Retinal pigment epithelial cell (primary cell): ENCODE measurements around the gene CYB561D2.

Source experiments
- DNase-seq: peaks from one replicate; pipeline ENCODE4 v3.0.0-alpha.2; 2010; ENCODE audit warnings: low read depth
- H3K4me3 ChIP-seq: 2 replicates; pipeline ENCODE4 v1.5.1; 2011; ENCODE audit warnings: mild to moderate bottlenecking, low read length, control low read depth, moderate library complexity
- TF ChIP-seq, protein P1 (sequence below): conservative IDR thresholded peaks from 2 replicates; pipeline ENCODE4 v1.5.1; 2011; ENCODE audit warnings: low read depth, low read length, control low read depth, inconsistent platforms

CYB561D2 gene

DNA sequence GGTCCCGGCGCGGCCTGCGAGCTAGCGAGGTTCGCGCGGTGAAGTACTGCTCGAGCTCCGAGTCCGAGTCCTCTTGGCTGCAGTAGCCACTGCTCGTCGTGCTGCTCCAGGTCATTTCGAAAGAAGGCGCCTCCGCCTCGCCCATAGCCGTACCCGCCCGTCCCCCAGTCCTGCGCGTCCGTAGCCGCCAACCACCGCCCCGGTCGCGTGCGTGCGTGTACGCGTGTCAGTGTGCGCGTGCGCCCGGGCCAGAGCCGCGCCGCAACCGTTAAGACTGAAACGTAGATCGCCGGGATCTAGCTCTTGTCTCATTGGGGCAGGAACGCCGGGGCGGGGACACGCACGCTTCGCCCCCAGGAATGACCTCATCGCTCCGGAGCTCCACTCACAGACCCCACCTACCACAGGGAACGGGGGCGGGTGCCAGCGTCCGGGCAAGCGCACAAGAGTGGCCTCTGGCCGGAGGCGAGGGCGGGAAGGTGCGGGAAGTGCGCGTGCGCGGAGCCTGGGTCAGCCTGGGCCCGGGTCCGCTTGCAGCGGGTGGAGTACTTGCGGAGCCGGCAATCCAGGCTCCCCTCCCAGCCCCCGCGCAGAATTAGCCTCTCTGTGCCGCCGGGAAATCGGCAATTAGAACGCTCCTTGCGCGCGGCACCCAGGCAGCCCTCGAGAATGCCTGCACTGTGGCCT is 13.3 kb upstream of the CYB561D2 start:
- DNase-seq: peak; percentile 95
- TF ChIP-seq, protein P1, sequence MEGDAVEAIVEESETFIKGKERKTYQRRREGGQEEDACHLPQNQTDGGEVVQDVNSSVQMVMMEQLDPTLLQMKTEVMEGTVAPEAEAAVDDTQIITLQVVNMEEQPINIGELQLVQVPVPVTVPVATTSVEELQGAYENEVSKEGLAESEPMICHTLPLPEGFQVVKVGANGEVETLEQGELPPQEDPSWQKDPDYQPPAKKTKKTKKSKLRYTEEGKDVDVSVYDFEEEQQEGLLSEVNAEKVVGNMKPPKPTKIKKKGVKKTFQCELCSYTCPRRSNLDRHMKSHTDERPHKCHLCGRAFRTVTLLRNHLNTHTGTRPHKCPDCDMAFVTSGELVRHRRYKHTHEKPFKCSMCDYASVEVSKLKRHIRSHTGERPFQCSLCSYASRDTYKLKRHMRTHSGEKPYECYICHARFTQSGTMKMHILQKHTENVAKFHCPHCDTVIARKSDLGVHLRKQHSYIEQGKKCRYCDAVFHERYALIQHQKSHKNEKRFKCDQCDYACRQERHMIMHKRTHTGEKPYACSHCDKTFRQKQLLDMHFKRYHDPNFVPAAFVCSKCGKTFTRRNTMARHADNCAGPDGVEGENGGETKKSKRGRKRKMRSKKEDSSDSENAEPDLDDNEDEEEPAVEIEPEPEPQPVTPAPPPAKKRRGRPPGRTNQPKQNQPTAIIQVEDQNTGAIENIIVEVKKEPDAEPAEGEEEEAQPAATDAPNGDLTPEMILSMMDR: no peak
- peak overlapping the region; percentile 88 for H3K4me3 ChIP-seq

GRCh38 chr3:50338965-50339364 is 11.7 kb upstream of the CYB561D2 start:
- no peak for DNase-seq
- TF ChIP-seq, protein P1: no peak
- H3K4me3 ChIP-seq: no peak overlapping the region

DNA sequence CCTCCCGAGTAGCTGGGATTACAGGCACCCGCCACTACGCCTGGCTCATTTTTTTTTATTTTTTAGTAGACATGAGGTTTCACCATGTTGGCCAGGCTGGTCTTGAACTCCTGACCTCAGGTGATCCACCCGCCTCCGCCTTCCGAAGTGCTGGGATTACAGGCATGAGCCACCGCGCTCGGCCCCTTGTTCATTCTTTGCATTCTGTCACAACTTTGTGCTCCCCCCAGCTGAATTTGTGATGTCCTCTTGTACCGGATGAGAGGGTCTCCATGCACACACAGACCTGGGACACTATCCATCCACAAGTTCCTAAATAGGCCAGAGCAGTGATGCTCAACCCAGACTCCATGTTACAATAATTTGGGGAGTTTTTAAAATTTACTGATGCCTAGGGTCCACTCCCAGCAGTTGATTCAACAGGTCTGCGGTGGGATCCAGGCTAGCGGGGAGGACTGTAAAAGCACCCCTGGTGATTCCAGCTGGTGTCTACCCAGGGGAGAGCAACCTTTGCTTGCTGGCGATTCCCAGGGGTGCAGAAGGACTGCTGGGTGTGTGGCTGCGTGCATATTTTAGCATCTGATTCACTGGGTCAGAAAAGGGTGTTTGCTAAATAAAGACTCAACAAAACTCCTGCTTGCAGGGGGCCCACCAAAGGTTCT is 11.0 kb upstream of the CYB561D2 start:
- DNase-seq: no peak
- no peak overlapping the region for H3K4me3 ChIP-seq
- TF ChIP-seq, protein P1: no peak

GRCh38 chr3:50340147-50340447 is 10.6 kb upstream of the CYB561D2 start:
- H3K4me3 ChIP-seq: peak overlapping the region; percentile 16
- no peak for DNase-seq
- TF ChIP-seq, protein P1: no peak

DNA sequence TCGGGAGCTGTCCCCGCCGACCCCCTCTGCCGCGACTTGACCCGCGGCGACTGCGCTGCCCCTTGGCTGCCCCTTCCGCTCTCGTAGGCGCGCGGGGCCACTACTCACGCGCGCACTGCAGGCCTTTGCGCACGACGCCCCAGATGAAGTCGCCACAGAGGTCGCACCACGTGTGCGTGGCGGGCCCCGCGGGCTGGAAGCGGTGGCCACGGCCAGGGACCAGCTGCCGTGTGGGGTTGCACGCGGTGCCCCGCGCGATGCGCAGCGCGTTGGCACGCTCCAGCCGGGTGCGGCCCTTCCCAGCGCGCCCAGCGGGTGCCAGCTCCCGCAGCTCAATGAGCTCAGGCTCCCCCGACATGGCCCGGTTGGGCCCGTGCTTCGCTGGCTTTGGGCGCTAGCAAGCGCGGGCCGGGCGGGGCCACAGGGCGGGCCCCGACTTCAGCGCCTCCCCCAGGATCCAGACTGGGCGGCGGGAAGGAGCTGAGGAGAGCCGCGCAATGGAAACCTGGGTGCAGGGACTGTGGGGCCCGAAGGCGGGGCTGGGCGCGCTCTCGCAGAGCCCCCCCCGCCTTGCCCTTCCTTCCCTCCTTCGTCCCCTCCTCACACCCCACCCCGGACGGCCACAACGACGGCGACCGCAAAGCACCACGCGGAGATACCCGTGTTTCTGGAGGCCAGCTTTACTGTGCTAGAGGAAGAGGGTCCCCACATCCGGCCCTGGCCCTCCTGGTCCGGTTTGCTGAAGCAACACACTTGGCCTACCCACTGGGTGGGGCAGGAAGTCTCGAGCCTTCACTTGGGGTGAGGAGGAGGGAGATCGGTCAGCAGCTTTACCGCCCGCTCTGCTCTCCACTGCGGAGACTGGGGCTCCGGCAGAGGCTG is 10.0 kb upstream of the CYB561D2 start, which contains the start of gene RASSF1:
TSS of gene RASSF1 (minus strand) at position 389 of the 882 bp plus-strand sequence. CDS start at position 358, 31 bp downstream.
- H3K4me3 ChIP-seq: peak within 1 kb of the TSS; percentile 16
- TF ChIP-seq, protein P1: no peak
- no peak for DNase-seq

DNA sequence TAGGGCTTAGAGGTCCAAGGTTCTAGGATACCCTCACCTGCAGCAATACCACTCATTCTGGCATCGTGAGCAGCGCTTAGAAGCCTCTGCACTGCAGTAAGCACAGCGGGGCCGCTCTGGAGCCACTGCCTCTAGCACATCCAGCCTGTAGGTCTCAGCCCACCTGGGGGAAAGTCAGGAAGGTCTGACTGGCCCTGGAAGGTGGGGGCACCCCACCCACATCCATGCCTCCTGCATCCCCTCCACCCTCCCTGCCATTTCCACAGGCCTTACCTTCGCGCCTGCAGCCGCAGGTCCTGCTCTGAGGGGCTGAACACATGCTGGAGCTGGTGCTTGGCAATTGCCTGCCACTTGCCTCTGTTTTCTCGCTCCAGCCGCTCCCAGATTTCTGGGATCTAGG is 9.1 kb upstream of the CYB561D2 start:
- TF ChIP-seq, protein P1: no peak
- DNase-seq: no peak
- H3K4me3 ChIP-seq: no peak overlapping the region
